PC-3 (cell line): ENCODE data around the gene HMX3. TPM values are rescaled to one million over a fixed set of nuclear protein-coding genes. Genes with fewer than 3 reads are reported as not detected.

Experiments
- ATAC-seq: fragments of 200-7000 bp; cut with Tn5 transposase; 2 replicates; pipeline ENCODE4 v1.9.1; 2020; ENCODE audit warnings: mild to moderate bottlenecking, moderate library complexity
- BruUV-seq: library from RNA; stranded (reverse); fragments of 400-500 nt; replicated peaks from 2 replicates; lab custom pipeline; 2021; lab: Mats Ljungman, UMichigan
- CTCF ChIA-PET: fragments of 300-600 bp; sonication (Branson Sonifier 250); formaldehyde crosslinking; loops from one replicate; lab custom pipeline; 2022; ENCODE audit warnings: antibody characterized with exemption; lab: Charles Lee
- POLR2A ChIA-PET: fragments of 300-600 bp; sonication (Branson Sonifier 250); formaldehyde crosslinking; loops from one replicate; lab custom pipeline; 2022; ENCODE audit warnings: antibody characterized with exemption; ENCODE audit not compliant: unreplicated experiment; lab: Charles Lee
- DNase-seq: peaks from one replicate; pipeline ENCODE4 v3.0.0-alpha.2; 2015
- H2AFZ ChIP-seq: fragments of 300-600 bp; sonication (generic); 2 replicates; pipeline ENCODE4 v1.6.0; 2016; ENCODE audit warnings: antibody characterized with exemption, low read length
- H3F3A ChIP-seq: fragments of 300-600 bp; sonication (generic); one replicate; pipeline ENCODE4 v1.6.0; 2017; ENCODE audit warnings: antibody characterized with exemption, low read length, control low read depth, mild to moderate bottlenecking; ENCODE audit not compliant: unreplicated experiment
- H3K27ac ChIP-seq: fragments of 300-600 bp; sonication (generic); 2 replicates; pipeline ENCODE4 v1.5.1; 2016; ENCODE audit warnings: mild to moderate bottlenecking, low read length
- H3K27me3 ChIP-seq: fragments of 300-600 bp; sonication (generic); 2 replicates; pipeline ENCODE4 v1.6.1; 2016; ENCODE audit warnings: low read length, mixed read lengths
- H3K36me3 ChIP-seq: fragments of 300-600 bp; sonication (generic); 2 replicates; pipeline ENCODE4 v1.6.1; 2016; ENCODE audit warnings: low read depth, mixed run types, low read length, mixed read lengths
- H3K4me1 ChIP-seq: fragments of 300-600 bp; sonication (generic); 2 replicates; pipeline ENCODE4 v1.5.1; 2016; ENCODE audit warnings: low read length; ENCODE audit not compliant: insufficient read depth
- H3K4me2 ChIP-seq: fragments of 300-600 bp; sonication (generic); 2 replicates; pipeline ENCODE4 v1.6.0; 2016; ENCODE audit warnings: low read length
- H3K4me3 ChIP-seq: fragments of 300-600 bp; sonication (generic); 2 replicates; pipeline ENCODE4 v1.5.1; 2016; ENCODE audit warnings: mild to moderate bottlenecking, low read length, mixed read lengths
- H3K79me2 ChIP-seq: fragments of 300-600 bp; sonication (generic); 2 replicates; pipeline ENCODE4 v1.6.1; 2017; ENCODE audit warnings: low read length, mixed read lengths
- H3K9ac ChIP-seq: fragments of 300-600 bp; sonication (generic); 2 replicates; pipeline ENCODE4 v1.6.0; 2016; ENCODE audit warnings: mild to moderate bottlenecking, low read length
- H3K9me2 ChIP-seq: fragments of 300-600 bp; sonication (generic); replicated peaks from 2 replicates; pipeline ENCODE4 v1.6.1; 2016; ENCODE audit warnings: mixed run types, low read length, mixed read lengths
- H3K9me3 ChIP-seq: fragments of 300-600 bp; sonication (generic); 2 replicates; pipeline ENCODE4 v1.6.1; 2016; ENCODE audit warnings: low read length, mixed read lengths
- H4K20me1 ChIP-seq: fragments of 300-600 bp; sonication (generic); 2 replicates; pipeline ENCODE4 v1.6.1; 2016; ENCODE audit warnings: low read length, mixed read lengths
- EZH2 ChIP-seq: fragments of 300-600 bp; sonication (generic); IDR thresholded peaks from one replicate; pipeline ENCODE4 v1.6.1; 2017; ENCODE audit warnings: antibody characterized with exemption, mild to moderate bottlenecking, low read length; ENCODE audit not compliant: unreplicated experiment
- EZH2phosphoT487 ChIP-seq: fragments of 300-600 bp; sonication (generic); IDR thresholded peaks from 2 replicates; pipeline ENCODE4 v1.6.1; 2018; ENCODE audit warnings: mild to moderate bottlenecking, antibody characterized with exemption, low read length, borderline replicate concordance
- intact Hi-C: fragments of 100-400 bp; cut with micrococcal nuclease; formaldehyde crosslinking; loops from 2 replicates; pipeline ENCODE4 v1.9.0; 2023
- total RNA-seq: library from RNA; depleted of rRNA; stranded (reverse); fragments of >200 nt; gene quantifications from 2 replicates; pipeline ENCODE4 v1.2.3, GENCODE V29; 2014
- TF ChIP-seq, protein P1 (sequence below): fragments of 300-600 bp; sonication (generic); conservative IDR thresholded peaks from 2 replicates; pipeline ENCODE4 v1.5.1; 2017; ENCODE audit warnings: antibody characterized with exemption, low read depth, mild to moderate bottlenecking, low read length

The HMX3 gene
- total RNA-seq, 1 experiment from 2014 or later = 0.51 TPM

DNA sequence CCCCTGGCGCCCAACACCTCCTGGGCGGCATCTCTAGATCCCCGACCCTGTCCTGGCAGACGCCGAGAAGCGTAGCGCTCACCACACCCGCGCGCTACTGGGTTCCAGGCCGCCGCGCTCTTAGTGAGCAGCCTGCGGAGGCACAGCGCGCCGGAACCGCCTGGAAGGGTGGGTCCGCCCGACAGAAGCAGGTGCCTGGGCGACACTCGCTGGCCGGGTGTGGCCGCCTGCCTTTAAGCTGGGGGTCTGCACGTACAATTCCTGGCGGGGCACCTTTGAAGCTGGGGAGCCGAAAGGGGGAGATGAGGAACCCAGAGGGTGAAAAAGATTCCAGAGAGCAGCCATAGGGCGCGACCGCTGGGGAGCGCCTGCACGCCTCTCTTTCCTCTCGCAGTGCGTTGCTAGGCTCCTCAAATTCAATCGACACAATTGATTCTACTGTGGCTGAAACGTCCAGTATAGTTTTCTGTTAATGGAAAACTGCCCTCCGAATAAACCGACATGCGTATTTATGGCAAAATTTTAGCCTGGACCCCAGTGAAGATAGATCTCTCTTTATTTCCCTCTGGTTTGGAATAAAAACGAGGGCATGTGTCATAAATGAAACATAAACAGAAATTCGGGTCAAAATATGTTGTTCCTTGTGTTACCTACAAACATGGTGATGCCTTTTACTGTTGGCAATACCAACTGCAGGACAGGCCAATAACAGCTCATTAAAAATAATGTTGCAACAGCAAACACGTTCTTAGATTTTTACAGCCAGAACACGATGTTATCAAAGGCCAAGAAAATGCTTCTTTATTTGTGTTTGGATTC is 4.6 kb downstream of the HMX3 start:
- H3K9ac ChIP-seq = no peak overlapping the region
- H3K27me3 ChIP-seq = peaks cover 66% of the 10 kb centered on the region
- POLR2A ChIA-PET = no interaction called here
- peak overlapping the region; percentile 88 for H3K4me2 ChIP-seq
- intact Hi-C loops = no loop called here
- DNase-seq = no peak
- CTCF ChIA-PET = no interaction called here
- TF ChIP-seq, protein P1, sequence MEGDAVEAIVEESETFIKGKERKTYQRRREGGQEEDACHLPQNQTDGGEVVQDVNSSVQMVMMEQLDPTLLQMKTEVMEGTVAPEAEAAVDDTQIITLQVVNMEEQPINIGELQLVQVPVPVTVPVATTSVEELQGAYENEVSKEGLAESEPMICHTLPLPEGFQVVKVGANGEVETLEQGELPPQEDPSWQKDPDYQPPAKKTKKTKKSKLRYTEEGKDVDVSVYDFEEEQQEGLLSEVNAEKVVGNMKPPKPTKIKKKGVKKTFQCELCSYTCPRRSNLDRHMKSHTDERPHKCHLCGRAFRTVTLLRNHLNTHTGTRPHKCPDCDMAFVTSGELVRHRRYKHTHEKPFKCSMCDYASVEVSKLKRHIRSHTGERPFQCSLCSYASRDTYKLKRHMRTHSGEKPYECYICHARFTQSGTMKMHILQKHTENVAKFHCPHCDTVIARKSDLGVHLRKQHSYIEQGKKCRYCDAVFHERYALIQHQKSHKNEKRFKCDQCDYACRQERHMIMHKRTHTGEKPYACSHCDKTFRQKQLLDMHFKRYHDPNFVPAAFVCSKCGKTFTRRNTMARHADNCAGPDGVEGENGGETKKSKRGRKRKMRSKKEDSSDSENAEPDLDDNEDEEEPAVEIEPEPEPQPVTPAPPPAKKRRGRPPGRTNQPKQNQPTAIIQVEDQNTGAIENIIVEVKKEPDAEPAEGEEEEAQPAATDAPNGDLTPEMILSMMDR = peak; percentile 24; the same call in 1 of the 2 replicates
- TF ChIP-seq EZH2 (peak; percentile 65), EZH2phosphoT487 (no peak; the same call in 1 of the 2 replicates)
- peak overlapping the region; percentile 66; the same call in 1 of the 2 replicates for H3K4me3 ChIP-seq
- no peaks in the 10 kb centered on the region for H3K9me2 ChIP-seq
- no peaks in the 10 kb centered on the region for H4K20me1 ChIP-seq
- H2AFZ ChIP-seq = peak overlapping the region; percentile 69; the same call in 1 of the 2 replicates
- BruUV-seq = no TSS peak
- H3K27ac ChIP-seq = no peak overlapping the region
- H3K79me2 ChIP-seq = no peaks in the 10 kb centered on the region
- no peaks in the 10 kb centered on the region for H3F3A ChIP-seq
- H3K36me3 ChIP-seq = no peaks in the 10 kb centered on the region
- ATAC-seq = no peak
- H3K4me1 ChIP-seq = peaks cover 6% of the 10 kb centered on the region; the same call in 1 of the 2 replicates
- no peaks in the 10 kb centered on the region for H3K9me3 ChIP-seq

DNA sequence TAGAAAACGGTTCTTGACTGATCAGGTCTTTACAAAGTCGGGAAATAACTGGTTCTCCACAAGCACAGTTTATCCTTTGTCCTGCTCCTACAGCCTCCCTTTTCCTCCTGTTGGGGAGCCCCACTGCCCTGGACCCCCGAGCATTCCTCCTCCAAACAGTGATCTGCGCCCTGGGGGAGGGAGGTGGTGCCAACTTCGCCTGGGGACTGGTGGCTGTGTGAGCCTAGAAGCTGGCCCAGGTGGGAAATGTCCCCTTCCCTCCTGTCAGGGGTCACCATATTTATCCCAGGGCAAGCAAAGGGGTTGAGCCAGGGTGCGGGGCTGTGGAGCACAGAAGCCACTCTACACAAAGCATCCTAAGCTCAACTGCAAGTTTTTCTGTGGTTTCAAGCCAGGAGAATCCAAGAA is 5.2 kb downstream of the HMX3 start:
- no TSS peak for BruUV-seq
- H3K9ac ChIP-seq = no peak overlapping the region
- TF ChIP-seq, protein P1 = no peak
- DNase-seq (no peak), ATAC-seq (no peak)
- H2AFZ ChIP-seq = no peak overlapping the region
- H3F3A ChIP-seq = no peaks in the 10 kb centered on the region
- no peak overlapping the region for H3K27ac ChIP-seq
- H3K9me2 ChIP-seq = no peaks in the 10 kb centered on the region
- H3K9me3 ChIP-seq = no peaks in the 10 kb centered on the region
- no peaks in the 10 kb centered on the region for H4K20me1 ChIP-seq
- 0 out of 2 replicates have a peak overlapping the region, but pooled peaks have one; percentile 88 for H3K4me2 ChIP-seq
- POLR2A ChIA-PET = no interaction called here
- H3K4me3 ChIP-seq = no peak overlapping the region
- no peaks in the 10 kb centered on the region for H3K36me3 ChIP-seq
- intact Hi-C loops = no loop called here
- CTCF ChIA-PET = no interaction called here
- H3K79me2 ChIP-seq = no peaks in the 10 kb centered on the region
- H3K27me3 ChIP-seq = peaks cover 61% of the 10 kb centered on the region
- H3K4me1 ChIP-seq = peaks cover 6% of the 10 kb centered on the region; the same call in 1 of the 2 replicates
